PC-9 (cell line): ENCODE data around the gene RPL38. TPM values are rescaled to one million over a fixed set of nuclear protein-coding genes. Genes with fewer than 3 reads are reported as not detected.

Source experiments
- BruUV-seq: library from RNA; stranded (reverse); fragments of 400-500 nt; replicated peaks from 2 replicates; lab custom pipeline; 2021; lab: Mats Ljungman, UMichigan
- CTCF ChIA-PET: fragments of 300-600 bp; sonication (Branson Sonifier 250); formaldehyde crosslinking; loops from one replicate; lab custom pipeline; 2022; ENCODE audit warnings: antibody characterized with exemption; lab: Charles Lee
- POLR2A ChIA-PET: fragments of 300-600 bp; sonication (Branson Sonifier 250); formaldehyde crosslinking; loops from one replicate; lab custom pipeline; 2022; ENCODE audit warnings: antibody characterized with exemption; ENCODE audit not compliant: unreplicated experiment; lab: Charles Lee
- DNase-seq, 2 experiments: peaks; one replicate each; pipeline versions ENCODE4 v3.0.0 to v3.0.0-alpha.2; 2015 to 2022; ENCODE audit warnings: mixed read lengths in 1 of 2
- H2AFZ ChIP-seq: fragments of 200-600 bp; sonication (generic); 2 replicates; pipeline ENCODE4 v1.8.1; 2017; ENCODE audit warnings: antibody characterized with exemption
- H3F3A ChIP-seq: fragments of 200-600 bp; sonication (generic); 2 replicates; pipeline ENCODE4 v1.8.1; 2017; ENCODE audit warnings: antibody characterized with exemption, mild to moderate bottlenecking, low read depth; ENCODE audit not compliant: insufficient read depth
- H3K27ac ChIP-seq: fragments of 200-600 bp; sonication (generic); 2 replicates; pipeline ENCODE4 v1.6.1; 2016; ENCODE audit warnings: mixed run types
- H3K27me3 ChIP-seq: fragments of 200-600 bp; sonication (generic); 2 replicates; pipeline ENCODE4 v1.6.1; 2016; ENCODE audit warnings: low read depth, mixed run types; ENCODE audit not compliant: insufficient read depth
- H3K36me3 ChIP-seq: fragments of 200-600 bp; sonication (generic); 2 replicates; pipeline ENCODE4 v1.6.1; 2016; ENCODE audit warnings: low read depth, mixed run types
- H3K4me1 ChIP-seq: fragments of 200-600 bp; sonication (generic); replicated peaks from 2 replicates; pipeline ENCODE4 v1.6.1; 2016; ENCODE audit warnings: mixed run types; ENCODE audit not compliant: insufficient read depth
- H3K4me2 ChIP-seq: fragments of 200-600 bp; sonication (generic); 2 replicates; pipeline ENCODE4 v1.6.1; 2017; ENCODE audit warnings: mixed run types
- H3K4me3 ChIP-seq: fragments of 200-600 bp; sonication (generic); 2 replicates; pipeline ENCODE4 v1.6.1; 2016; ENCODE audit warnings: mixed run types
- H3K79me2 ChIP-seq: fragments of 200-600 bp; sonication (generic); 2 replicates; pipeline ENCODE4 v1.6.1; 2017; ENCODE audit warnings: low read depth, mixed run types
- H3K9me2 ChIP-seq: fragments of 200-600 bp; sonication (generic); 2 replicates; pipeline ENCODE4 v1.8.1; 2017; ENCODE audit warnings: mild to moderate bottlenecking; ENCODE audit not compliant: insufficient read depth
- H3K9me3 ChIP-seq: fragments of 200-600 bp; sonication (generic); 2 replicates; pipeline ENCODE4 v1.8.1; 2016; ENCODE audit warnings: low read depth; ENCODE audit not compliant: insufficient read depth
- H4K20me1 ChIP-seq: fragments of 200-600 bp; sonication (generic); 2 replicates; pipeline ENCODE4 v1.8.1; 2017; ENCODE audit not compliant: insufficient read depth
- CTCF ChIP-seq: fragments of 200-600 bp; sonication (generic); conservative IDR thresholded peaks from 2 replicates; pipeline ENCODE4 v1.6.1; 2017; ENCODE audit warnings: mixed run types, antibody characterized with exemption, mild to moderate bottlenecking, moderate library complexity
- EZH2 ChIP-seq: fragments of 200-600 bp; sonication (generic); IDR thresholded peaks from 2 replicates; pipeline ENCODE4 v1.8.0; 2017; ENCODE audit warnings: antibody characterized with exemption, low read depth
- intact Hi-C: fragments of 100-400 bp; cut with micrococcal nuclease; formaldehyde crosslinking; loops from one replicate; pipeline ENCODE4 v1.10.0; 2022; ENCODE audit not compliant: unreplicated experiment
- total RNA-seq: library from RNA; stranded (reverse); gene quantifications from 2 replicates; pipeline ENCODE4 v1.2.3, GENCODE V29; 2021

Gene RPL38
- total RNA-seq, 1 experiment from 2014 or later, result 961 TPM

GRCh38 chr17:74240618-74241205 lies 37.2 kb downstream of the RPL38 start:
- H4K20me1 ChIP-seq, result no peaks in the 10 kb centered on the region
- H3K4me3 ChIP-seq, result no peak overlapping the region
- no peak overlapping the region for H2AFZ ChIP-seq
- H3K79me2 ChIP-seq, result no peaks in the 10 kb centered on the region
- DNase-seq, result no peak
- no peak overlapping the region for H3K27ac ChIP-seq
- intact Hi-C loops, result no loop called here
- POLR2A ChIA-PET, result no interaction called here
- CTCF ChIA-PET, result no interaction called here
- H3K9me3 ChIP-seq, result no peaks in the 10 kb centered on the region
- H3F3A ChIP-seq, result no peaks in the 10 kb centered on the region
- H3K4me2 ChIP-seq, result no peak overlapping the region
- H3K4me1 ChIP-seq, result no peaks in the 10 kb centered on the region
- H3K27me3 ChIP-seq, result peaks cover 90% of the 10 kb centered on the region
- TF ChIP-seq CTCF (no peak), EZH2 (no peak)
- no peaks in the 10 kb centered on the region for H3K9me2 ChIP-seq
- BruUV-seq, result no TSS peak
- no peaks in the 10 kb centered on the region for H3K36me3 ChIP-seq

- Histone ChIP-seq H3K4me3 (no peak overlapping the region), H3F3A (no peaks in the 10 kb centered on the region), H3K4me2 (no peak overlapping the region), H3K27ac (no peak overlapping the region), H4K20me1 (no peaks in the 10 kb centered on the region), H3K27me3 (peaks cover 91% of the 10 kb centered on the region), H3K9me2 (no peaks in the 10 kb centered on the region), H3K36me3 (no peaks in the 10 kb centered on the region), H3K79me2 (no peaks in the 10 kb centered on the region), H2AFZ (no peak overlapping the region), H3K9me3 (no peaks in the 10 kb centered on the region), H3K4me1 (no peaks in the 10 kb centered on the region)
- no peak for TF ChIP-seq CTCF
- TF ChIP-seq EZH2, result no peak
- ChIA-PET CTCF (no interaction called here), POLR2A (no interaction called here)
- intact Hi-C loops, result no loop called here
- no peak for DNase-seq
- BruUV-seq, result no TSS peak
Measured at GRCh38 chr17:74241431-74241830, 38.0 kb downstream of the RPL38 start.

- Histone ChIP-seq H2AFZ (no peak overlapping the region), H3F3A (no peaks in the 10 kb centered on the region), H4K20me1 (no peaks in the 10 kb centered on the region), H3K4me1 (no peaks in the 10 kb centered on the region), H3K79me2 (no peaks in the 10 kb centered on the region), H3K36me3 (no peaks in the 10 kb centered on the region), H3K4me3 (no peak overlapping the region), H3K9me2 (no peaks in the 10 kb centered on the region), H3K27ac (no peak overlapping the region), H3K4me2 (no peak overlapping the region), H3K9me3 (no peaks in the 10 kb centered on the region), H3K27me3 (peaks cover 91% of the 10 kb centered on the region)
- no TSS peak for BruUV-seq
- DNase-seq, result no peak
- CTCF ChIA-PET, result no interaction called here
- intact Hi-C loops, result no loop called here
- TF ChIP-seq CTCF (no peak), EZH2 (no peak)
- POLR2A ChIA-PET, result no interaction called here
Measured at GRCh38 chr17:74241847-74242246, 38.4 kb downstream of the RPL38 start.
